GM21717 (cell line): ENCODE data around the gene OR7D2.
A peak's percentile ranks its signal among the peaks of the same experiment; 100 is the strongest.

Source experiments
- ATAC-seq: cut with Tn5 transposase; IDR thresholded peaks from one replicate; pipeline ENCODE4 v1.9.1; 2021; ENCODE audit warnings: mild to moderate bottlenecking, moderate library complexity; ENCODE audit not compliant: unreplicated experiment

The OR7D2 gene

GRCh38 chr19:9178901-9179300, at the start of gene OR7D2:
Gene OR7D2 (plus strand): TSS chr19:9178979. CDS start chr19:9185782, 6,803 bp downstream.
- no peak for ATAC-seq

- no peak for ATAC-seq
Observed at GRCh38 chr19:9130965-9131364, 47.8 kb upstream of the OR7D2 start.

DNA sequence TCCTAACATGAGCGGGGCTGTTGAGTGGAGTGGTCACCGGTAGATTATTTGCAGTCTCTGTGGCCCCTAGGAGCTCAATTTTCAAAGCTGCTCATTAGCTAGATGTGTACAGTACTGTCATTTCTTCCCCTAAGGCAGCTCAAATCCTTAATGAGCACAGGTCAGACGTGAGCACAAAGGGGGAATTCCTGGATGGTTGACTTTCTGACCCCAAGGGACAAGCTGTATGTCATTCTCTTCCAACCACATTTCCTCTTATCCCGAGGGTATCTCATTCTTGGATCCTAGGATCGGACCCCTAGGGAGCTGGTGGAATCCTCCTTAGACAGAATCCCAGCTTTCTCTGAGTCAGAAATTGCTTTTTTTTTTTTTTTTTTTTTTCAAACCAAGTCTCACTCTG, 46.4 kb upstream of the OR7D2 start:
- ATAC-seq: no peak

DNA sequence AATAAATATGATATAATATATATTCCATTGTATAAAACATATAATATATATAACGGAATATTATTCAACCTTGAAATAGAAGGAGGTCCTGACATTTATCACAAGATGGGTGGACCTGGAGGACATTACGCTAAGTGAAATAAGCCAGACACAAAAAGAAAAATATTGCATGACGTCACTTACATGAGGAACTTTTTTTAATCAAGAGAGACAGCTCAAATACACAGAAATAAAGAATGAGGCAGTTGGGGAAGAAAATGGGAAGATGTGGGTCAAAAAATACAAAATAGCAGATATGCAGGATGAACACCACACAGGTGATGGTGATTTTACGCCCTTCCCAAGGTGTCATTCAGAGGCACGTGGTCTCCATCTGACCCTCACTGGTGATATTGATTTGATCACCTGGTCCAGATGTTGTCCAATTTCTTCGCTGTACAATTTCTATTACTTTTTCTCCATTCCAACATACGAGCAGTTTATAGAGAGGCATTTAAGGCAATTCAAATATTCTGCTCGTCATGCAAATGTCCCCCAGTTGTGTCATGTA, 39.1 kb upstream of the OR7D2 start:
- peak; percentile 12 for ATAC-seq

GRCh38 chr19:9140159-9140874, 38.5 kb upstream of the OR7D2 start, which contains the start of gene ZNF317:
Gene ZNF317 (plus strand): TSS chr19:9140397. CDS start chr19:9156017, 15,620 bp downstream.
- peak; percentile 91 for ATAC-seq

GRCh38 chr19:9144920-9145319, 33.9 kb upstream of the OR7D2 start:
- ATAC-seq: no peak

DNA sequence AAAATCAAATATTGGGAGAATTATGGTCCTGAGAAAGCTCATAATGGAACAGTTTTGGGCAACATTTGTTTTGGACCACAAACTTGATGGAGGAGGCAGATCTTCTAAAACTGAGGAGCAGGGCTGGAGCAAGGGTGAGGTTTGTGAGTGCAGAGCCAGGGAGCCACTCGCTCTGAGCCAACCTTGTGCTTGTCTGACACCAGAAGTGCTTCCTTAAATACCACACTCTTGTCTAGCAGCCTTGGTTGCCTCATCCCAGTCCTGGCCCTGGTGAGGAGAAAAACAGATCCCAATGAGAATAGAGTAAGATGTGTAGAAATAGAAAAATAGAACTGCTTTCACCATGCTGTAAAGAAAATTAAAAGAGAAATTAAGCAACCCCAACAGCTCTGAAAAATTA, 31.9 kb upstream of the OR7D2 start:
- ATAC-seq: no peak

GRCh38 chr19:9148697-9149096, 30.1 kb upstream of the OR7D2 start:
- ATAC-seq: no peak

DNA sequence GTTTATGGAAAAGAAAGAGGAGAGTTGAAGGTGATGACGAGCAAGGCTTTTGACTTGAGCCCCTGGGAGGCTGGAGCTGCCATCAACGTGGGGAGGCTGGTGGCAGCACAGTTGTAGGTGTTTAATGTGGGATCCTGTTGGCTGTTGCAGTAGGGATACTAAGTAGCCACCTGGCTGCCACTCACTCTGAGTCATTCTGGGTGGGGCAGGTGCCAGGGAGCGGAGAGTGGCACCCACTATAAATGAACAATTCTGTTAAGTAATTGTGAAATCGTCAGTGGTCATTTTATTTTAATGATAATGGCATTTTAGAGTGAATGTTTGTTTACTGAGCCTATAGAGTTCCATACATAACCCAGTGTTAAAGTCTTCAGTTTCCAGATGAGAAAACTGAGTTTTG, 28.8 kb upstream of the OR7D2 start:
- no peak for ATAC-seq

DNA sequence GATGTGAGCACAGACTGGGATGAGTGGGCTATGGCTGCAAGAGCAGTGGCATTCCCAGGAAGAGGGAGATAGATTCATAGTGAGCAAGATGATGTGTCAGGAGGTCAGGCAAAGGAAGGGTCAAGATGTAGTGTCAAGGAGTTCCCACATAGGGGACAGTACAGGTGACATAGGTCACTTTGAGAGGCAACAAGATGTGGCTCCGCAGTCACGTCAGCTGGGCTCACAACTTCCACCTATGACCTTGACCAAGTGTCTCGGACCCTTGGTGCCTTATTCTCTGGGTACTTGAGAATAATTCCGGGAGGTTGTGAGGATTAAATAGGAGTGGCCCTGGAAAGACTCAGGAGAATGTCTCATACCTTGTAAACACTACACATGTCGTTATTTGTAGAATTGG, 28.1 kb upstream of the OR7D2 start:
- ATAC-seq: no peak

- ATAC-seq: no peak
Observed at GRCh38 chr19:9151367-9151766, 27.4 kb upstream of the OR7D2 start.

DNA sequence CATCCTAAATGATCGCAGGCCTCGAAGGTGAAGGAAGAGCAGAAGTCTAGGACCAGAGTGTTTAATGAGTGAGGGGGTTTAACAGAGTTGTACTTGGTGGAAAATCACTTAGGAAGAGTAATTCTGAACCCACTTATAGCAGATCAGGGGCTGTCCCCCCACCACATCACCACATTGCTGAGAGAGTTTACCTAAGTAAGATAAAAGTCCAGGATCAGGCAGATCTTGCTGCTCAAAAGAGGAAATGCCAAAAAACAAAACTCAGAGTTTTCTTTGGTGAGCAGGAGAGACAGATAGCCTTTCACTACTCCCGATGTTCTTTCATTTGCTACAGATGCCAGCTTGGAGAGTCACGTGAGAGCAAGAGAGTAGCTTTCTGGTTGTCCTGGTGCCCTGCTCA, 23.2 kb upstream of the OR7D2 start:
- ATAC-seq: no peak

DNA sequence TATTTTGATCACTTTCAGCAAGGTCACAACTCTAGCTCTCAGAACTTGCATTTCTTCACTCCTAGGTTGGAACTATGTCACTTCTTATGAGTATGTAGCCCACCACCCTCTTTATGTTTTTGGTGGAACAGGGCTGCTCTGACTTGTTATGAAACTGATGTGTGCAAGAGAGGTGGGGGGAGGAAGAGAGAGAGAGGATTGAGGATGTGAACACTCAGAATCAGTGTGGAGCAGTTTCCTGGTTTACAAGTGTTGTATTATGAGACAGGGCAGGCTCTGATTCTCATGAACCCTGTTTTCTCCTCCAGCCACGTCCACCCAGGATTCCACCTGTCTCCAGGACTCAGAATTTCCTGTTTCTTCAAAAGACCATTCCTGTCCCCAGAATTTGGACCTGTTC, 22.5 kb upstream of the OR7D2 start:
- ATAC-seq: no peak

DNA sequence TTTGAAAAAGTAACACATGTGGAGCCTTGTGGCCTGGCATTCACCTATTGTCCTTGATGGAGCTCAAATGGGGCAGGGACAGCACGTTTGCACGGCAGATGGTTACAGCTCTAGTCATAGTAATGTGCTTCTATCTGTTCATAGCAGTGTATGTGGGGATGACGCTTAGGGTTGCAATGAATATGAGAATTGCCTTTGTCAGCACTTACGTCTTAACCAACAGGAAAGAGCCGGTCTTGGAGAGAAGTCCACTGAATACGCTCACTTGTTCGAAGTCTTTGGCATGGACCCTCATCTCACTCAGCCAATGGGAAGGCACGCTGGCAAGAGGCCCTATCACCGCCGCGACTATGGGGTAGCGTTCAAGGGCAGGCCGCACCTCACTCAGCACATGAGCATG, 18.9 kb upstream of the OR7D2 start:
- no peak for ATAC-seq

DNA sequence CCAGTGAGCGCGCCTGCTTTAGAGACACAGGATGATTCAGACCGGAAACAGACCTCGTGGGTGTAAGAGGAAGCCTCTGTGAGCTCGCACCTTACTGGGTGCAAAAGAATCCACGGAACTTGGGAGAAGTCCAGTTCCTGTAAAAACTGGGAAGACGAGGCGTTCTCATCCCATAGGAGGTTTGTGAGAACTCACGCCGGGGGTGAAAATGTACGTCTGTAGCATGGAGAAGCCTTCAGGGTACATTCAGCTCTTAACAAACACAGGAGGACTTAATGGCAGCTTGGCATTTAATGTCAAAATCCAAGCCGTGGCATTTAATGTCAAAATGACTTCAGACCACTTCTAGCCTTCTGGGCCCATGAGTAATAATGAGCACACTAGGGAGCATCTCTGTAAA, 17.4 kb upstream of the OR7D2 start:
- ATAC-seq: no peak

DNA sequence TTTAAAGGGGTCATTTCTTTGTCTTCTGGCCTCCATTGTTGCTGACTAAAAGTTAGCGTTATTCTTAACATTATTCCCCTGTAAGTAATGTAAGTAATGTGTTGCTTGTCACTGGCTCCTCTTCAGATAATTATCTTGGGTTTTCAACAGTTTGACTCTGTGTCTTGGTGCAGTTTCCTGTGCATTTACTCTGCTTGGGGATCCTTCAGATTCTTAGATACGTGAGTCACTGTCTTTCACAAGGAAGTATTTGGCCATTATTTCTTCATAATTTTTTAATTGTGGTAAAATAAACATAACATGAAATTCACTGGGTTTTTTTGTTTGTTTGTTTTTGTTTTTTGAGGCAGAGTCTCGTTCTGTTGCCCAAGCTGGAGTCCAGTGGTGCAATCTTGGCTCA, 13.5 kb upstream of the OR7D2 start:
- no peak for ATAC-seq

DNA sequence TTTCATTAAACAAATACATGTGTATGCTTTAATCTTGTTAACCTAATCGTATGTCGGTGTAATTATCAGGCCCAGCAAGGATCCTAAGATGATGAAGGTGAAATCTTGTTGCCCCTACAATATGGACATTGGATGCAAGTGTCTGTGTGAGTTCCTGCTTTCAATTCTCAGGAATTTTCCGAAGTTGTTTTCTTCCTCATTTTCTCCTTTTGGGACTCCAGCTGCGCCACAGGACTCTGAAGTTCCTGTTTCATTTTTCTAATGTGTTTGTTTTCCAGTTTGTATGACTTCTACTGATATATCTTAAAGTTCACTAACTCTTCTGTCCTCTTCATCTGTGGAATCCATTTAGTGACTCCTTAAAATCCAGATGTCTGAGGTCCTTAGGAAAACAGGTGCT, 11.9 kb upstream of the OR7D2 start:
- no peak for ATAC-seq

GRCh38 chr19:9171393-9171991, 7.3 kb upstream of the OR7D2 start:
- no peak for ATAC-seq

GRCh38 chr19:9175326-9175725, 3.5 kb upstream of the OR7D2 start:
- ATAC-seq: no peak

GRCh38 chr19:9183000-9183399, 4.2 kb downstream of the OR7D2 start:
- no peak for ATAC-seq

GRCh38 chr19:9187191-9187590, 8.4 kb downstream of the OR7D2 start:
- no peak for ATAC-seq

DNA sequence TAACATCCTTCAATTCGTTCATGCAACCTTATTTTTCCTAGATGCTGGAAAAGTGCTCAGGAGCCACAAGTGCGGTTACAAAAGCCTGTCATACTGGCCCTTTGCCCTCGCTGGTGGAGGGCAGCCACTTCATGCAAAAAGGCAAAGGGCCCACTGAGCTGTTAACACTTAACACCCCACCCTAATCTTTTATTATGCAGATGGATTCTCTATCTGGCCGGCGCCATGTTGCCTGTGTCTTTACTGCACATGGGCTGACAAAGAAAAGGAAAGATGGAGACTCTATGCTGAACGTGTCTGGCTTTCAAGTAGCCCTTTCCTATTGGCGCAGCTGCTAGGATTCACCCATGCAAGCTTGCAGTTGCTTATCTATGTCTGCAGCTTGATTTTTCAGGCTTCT, 10.8 kb downstream of the OR7D2 start:
- ATAC-seq: no peak
